ENCODE results near the gene TEX9.

TEX9 gene

GRCh38 chr15:56459096-56459495 is 93.9 kb downstream of the TEX9 start:
- DNase-seq = no peak

DNA sequence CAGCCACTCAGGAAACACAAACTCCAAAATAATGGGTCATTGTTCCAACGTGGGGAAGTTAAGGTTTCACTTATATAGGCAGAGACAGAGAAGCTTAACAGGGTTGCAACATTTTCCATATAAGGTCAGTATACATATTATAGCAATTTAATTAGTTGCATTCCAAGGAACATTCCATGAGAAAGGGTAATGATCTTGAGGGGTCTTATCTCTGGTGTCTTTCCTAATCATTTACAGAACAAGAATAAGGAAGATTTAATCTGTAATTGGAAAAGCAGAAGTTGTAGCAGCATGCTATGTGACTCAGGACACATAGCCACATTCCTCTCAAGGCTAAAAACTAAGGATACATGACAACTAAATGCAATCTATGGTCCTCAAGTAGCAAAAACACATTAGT is 94.8 kb downstream of the TEX9 start:
- no peak for DNase-seq

DNA sequence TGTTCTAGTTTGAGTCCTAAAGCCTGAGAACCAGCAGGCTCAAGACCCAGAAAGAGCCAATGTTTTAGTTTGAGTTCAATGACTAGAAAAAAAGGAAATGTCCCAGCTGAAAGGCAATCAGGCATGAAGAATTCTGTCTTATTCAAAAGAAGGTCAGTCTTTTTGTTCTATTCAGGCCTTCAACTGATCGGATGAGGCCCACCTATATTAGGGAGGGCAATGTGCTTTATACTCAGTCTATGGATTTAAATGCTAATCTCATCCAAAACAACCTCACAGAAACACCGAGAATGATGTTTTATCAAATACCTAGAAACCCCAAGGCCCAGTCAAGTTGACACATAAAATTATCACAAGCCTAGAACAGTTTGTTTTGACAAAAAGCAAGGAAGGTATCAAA is 95.7 kb downstream of the TEX9 start:
- DNase-seq = no peak

DNA sequence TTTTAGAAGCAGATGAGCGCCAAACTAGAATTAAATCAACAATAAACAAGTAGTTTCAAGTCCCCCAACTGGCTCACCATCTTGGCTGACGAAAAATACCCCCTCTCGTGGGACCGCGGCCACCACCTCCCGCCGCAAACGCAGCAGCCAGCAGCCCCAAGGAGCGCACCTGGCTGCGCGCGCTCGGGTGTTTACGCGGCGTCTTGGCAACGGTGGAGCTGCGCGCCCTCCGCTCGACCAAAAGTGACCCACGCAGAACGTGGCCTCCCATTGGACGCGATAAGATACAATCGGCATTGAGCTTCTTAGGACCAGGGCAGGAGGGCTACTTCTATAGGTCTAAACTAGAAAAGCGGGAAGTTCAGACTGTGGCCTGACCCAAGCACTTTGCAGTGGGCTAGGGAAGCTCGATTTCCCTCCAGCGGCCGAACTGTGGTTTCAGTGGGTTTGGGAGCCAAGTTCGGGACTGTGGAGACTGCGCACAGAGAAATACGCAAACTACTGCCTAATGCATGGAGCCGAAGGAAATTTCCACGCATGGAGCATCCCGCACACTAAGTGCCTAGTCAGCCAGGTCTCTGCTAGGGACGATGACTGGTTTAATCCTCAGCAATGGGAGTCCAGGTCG is 99.8 kb downstream of the TEX9 start, which contains the start of gene MNS1:
Gene MNS1, minus strand, starts transcription at position 245 of the 628 bp plus-strand sequence. Its CDS starts 165 bp downstream, at position 80.
- DNase-seq = peak; percentile 54

DNA sequence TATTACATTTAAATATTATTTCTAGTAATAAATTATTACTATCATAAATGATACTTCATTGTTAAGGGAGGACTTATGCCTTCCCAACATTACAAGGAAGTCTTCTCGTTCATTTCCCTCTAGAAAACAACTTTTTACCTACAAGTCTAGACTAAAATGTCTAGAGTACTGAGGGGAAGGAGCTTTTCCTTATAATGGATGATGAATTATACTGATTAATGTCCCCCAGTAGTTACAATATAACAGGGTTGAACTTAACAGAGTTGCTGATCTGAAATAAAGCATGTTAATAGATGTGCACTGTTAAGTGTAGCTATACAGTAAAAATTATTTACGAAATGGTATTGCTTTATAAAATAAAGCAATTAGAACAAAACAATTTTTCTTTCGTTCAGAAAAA is 102.4 kb downstream of the TEX9 start:
- no peak for DNase-seq

GRCh38 chr15:56468401-56468800 is 103.2 kb downstream of the TEX9 start:
- no peak for DNase-seq

- DNase-seq = no peak
These were observed 104.3 kb downstream of the TEX9 start for GRCh38 chr15:56469483-56469882.

GRCh38 chr15:56471440-56472069 is 106.3 kb downstream of the TEX9 start:
- no peak for DNase-seq

- no peak for DNase-seq
These were observed 107.1 kb downstream of the TEX9 start for GRCh38 chr15:56472278-56472677.

DNA sequence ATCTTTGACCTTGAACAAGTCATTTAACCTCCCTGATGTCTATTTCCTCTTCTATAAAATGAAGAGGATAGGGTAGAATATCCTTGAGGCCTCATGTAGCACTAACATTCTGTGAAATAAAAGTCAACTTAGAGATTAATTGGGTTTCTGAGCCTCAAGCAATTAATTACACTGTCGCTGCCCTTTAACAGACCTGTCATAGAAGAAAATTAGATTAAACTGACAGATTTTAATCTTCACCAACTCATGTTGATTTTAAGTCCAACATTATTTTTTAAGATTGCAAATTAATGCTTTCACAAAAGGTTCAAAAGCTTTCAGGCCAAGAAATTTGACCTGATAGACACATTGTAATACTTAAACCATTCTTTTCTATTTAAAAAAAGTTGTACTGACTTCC is 107.8 kb downstream of the TEX9 start:
- DNase-seq = no peak

- no peak for DNase-seq
These were observed 110.1 kb downstream of the TEX9 start for GRCh38 chr15:56475351-56475750.
